ENCODE measurements around the gene SPCS2. TPM values are rescaled to one million over a fixed set of nuclear protein-coding genes. Genes with fewer than 3 reads are reported as not detected.

SPCS2 gene
- total and polyA plus RNA-seq, 7 donors = 51.1 to 132 (median 78.9) TPM

DNA sequence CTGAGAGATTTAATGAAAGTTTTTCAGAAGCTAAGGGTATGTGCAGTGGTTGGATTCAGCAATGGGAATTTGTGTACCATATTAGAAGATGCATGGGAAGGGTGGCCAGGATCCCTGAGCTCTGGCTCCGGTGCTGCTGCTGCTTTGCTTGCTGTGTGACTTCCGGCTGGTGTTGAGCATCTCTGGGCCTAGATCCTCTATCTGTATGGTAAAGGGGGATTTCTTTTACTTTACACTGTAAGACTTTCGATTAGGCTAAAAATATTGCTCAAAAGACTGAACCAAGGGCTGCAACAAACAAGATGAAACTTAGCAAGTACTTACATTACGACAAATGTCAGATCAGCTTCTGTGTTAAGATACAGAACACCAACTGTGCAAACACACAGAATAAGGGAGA, 39.3 kb upstream of the SPCS2 start:
- 67 to 89% (median 88%) methylated on average over 4 of the region's 4 CpGs for whole genome bisulfite sequencing, 3 donors

DNA sequence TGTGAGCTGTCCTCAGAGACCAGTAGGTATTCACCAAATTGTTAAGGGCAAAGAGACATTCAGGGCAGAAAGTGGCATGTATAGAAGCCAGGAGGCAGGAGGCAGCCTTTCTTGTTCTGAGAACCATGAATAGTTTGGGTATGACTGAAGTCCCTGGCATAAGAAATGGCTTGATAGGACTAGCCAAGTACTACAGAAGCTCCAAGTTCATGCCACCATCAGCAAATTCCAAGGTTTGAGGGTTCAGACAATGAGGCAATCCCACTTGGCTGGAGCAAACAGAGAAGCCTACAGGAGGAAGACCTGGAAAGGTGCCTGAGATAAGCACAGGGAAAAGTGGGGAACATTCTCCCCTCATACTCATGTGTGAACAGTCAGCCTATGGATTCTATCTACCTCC, 25.9 kb upstream of the SPCS2 start:
- H3K4me1 ChIP-seq = no peaks in the 10 kb centered on the region
- H3K27me3 ChIP-seq (ENCODE audit: insufficient read depth in 3 of 3, low read length in 2 of 3) = no peaks in the 10 kb centered on the region
- TF ChIP-seq, protein P1, sequence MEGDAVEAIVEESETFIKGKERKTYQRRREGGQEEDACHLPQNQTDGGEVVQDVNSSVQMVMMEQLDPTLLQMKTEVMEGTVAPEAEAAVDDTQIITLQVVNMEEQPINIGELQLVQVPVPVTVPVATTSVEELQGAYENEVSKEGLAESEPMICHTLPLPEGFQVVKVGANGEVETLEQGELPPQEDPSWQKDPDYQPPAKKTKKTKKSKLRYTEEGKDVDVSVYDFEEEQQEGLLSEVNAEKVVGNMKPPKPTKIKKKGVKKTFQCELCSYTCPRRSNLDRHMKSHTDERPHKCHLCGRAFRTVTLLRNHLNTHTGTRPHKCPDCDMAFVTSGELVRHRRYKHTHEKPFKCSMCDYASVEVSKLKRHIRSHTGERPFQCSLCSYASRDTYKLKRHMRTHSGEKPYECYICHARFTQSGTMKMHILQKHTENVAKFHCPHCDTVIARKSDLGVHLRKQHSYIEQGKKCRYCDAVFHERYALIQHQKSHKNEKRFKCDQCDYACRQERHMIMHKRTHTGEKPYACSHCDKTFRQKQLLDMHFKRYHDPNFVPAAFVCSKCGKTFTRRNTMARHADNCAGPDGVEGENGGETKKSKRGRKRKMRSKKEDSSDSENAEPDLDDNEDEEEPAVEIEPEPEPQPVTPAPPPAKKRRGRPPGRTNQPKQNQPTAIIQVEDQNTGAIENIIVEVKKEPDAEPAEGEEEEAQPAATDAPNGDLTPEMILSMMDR (IDR thresholded peaks at IDR 0.05) = no peak
- H3K27ac ChIP-seq = no peak overlapping the region
- H3K36me3 ChIP-seq (ENCODE audit: insufficient read depth in 1 of 2, low read depth in 1 of 2) = peaks cover 4 to 51% of the 10 kb centered on the region in 2 donors
- ATAC-seq = peak in 1 of 4 donors; percentile 41
- intact Hi-C loops (cut with DNase I) = no loop called here
- no peak for DNase-seq
- no peak overlapping the region for H3K4me3 ChIP-seq
- H3K9me3 ChIP-seq = no peaks in the 10 kb centered on the region

More for the DNA sequence above, 39.3 kb upstream of the SPCS2 start:
- H3K36me3 ChIP-seq (ENCODE audit: insufficient read depth in 1 of 2, low read depth in 1 of 2) = peaks cover 0 to 78% of the 10 kb centered on the region in 2 donors
- DNase-seq = no peak
- intact Hi-C loops (cut with DNase I) = no loop called here
- no peaks in the 10 kb centered on the region for H3K27me3 ChIP-seq (ENCODE audit: insufficient read depth in 3 of 3, low read length in 2 of 3)
- no peaks in the 10 kb centered on the region for H3K9me3 ChIP-seq
- no peak for ATAC-seq
- peaks cover 4% of the 10 kb centered on the region for H3K4me1 ChIP-seq
- TF ChIP-seq, protein P1 (IDR thresholded peaks at IDR 0.05) = no peak
- no peak overlapping the region for H3K27ac ChIP-seq
- no peak overlapping the region for H3K4me3 ChIP-seq

DNA sequence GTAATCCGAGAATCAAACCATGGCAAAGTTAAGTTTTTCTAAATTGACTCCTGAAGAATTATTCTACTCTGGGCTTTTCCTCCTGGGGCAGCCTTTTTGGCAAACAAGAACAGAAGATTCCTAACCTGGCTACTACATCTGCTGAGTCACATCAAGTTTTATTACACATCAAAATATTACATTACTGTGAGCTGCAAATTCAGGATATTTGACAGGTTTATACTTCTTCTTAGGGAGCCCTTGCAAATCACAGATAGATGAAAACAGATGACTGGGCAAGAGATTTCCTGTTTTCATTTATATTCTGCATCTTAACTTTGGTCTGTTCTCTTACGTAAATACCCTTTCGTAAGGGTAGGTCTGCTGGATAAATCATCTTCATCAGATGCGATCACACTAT, 23.8 kb upstream of the SPCS2 start:
- Histone ChIP-seq H3K27me3 (ENCODE audit: insufficient read depth in 3 of 3, low read length in 2 of 3) (no peaks in the 10 kb centered on the region), H3K36me3 (ENCODE audit: insufficient read depth in 1 of 2, low read depth in 1 of 2) (peaks cover 0 to 36% of the 10 kb centered on the region in 2 donors), H3K9me3 (no peaks in the 10 kb centered on the region), H3K27ac (no peak overlapping the region), H3K4me1 (no peaks in the 10 kb centered on the region), H3K4me3 (no peak overlapping the region)
- intact Hi-C loops (cut with DNase I) = loop anchor here in 1 of 2 donors (5.0 kb wide), 1 partner anchor 282 kb away; no protein-coding TSS in a partner anchor
- 80 to 87% (median 87%) methylated on average over 4 of the region's 4 CpGs for WGBS, 3 donors
- ATAC-seq (no peak), DNase-seq (no peak)
- TF ChIP-seq, protein P1 (IDR thresholded peaks at IDR 0.05) = no peak

DNA sequence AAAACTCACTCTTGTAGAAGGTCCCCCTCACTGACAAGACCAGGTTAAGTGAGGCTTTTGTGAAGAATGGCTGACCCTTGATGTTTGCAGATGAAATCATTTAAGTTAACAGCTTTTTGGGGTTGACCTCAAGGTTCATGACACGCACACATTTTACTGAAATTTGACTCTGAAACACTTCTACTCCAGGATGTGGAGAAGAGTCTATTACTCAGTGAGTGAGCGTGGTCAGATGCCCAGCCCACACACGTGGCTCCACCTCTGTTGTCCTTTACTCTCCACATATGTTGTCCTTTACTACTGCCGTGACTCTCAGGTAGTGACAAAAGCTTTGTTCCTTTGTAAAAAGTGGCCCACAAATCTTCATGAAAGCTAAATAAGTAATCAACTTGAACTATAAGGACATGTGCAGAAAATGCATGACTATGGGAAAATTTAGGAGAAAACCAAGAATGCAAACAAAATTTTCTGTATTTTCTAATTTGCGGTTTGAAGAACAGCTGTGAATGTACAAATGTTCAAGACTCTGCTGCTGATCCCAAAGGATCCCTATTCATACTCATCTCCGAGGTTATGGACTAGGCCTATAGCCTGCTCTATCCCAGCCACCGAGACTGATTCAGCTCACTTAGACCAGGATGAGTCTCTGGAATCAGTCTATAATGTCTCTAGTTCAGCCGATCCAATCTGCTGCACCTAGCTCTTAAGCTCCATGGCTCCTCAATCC, 22.6 kb upstream of the SPCS2 start:
- H3K9me3 ChIP-seq = no peaks in the 10 kb centered on the region
- H3K4me1 ChIP-seq = no peaks in the 10 kb centered on the region
- no peaks in the 10 kb centered on the region for H3K27me3 ChIP-seq (ENCODE audit: insufficient read depth in 3 of 3, low read length in 2 of 3)
- DNase-seq (no peak), ATAC-seq (no peak)
- H3K36me3 ChIP-seq (ENCODE audit: insufficient read depth in 1 of 2, low read depth in 1 of 2) = peaks cover 0 to 24% of the 10 kb centered on the region in 2 donors
- TF ChIP-seq, protein P1 (IDR thresholded peaks at IDR 0.05) = no peak
- WGBS, 3 donors = 86 to 88% (median 87%) methylated on average over 8 of the region's 8 CpGs
- no peak overlapping the region for H3K27ac ChIP-seq
- no peak overlapping the region for H3K4me3 ChIP-seq
- intact Hi-C loops (cut with DNase I) = loop anchor here in 1 of 2 donors (5.0 kb wide), 1 partner anchor 281 kb away; no protein-coding TSS in a partner anchor

Data from psoas muscle (tissue), 8 donors.